RPMI8226 (cell line): ENCODE data around the gene CPSF2.

Experiments
- DNase-seq: peaks from one replicate; pipeline ENCODE4 v3.0.0-alpha.2; 2015

The CPSF2 gene

DNA sequence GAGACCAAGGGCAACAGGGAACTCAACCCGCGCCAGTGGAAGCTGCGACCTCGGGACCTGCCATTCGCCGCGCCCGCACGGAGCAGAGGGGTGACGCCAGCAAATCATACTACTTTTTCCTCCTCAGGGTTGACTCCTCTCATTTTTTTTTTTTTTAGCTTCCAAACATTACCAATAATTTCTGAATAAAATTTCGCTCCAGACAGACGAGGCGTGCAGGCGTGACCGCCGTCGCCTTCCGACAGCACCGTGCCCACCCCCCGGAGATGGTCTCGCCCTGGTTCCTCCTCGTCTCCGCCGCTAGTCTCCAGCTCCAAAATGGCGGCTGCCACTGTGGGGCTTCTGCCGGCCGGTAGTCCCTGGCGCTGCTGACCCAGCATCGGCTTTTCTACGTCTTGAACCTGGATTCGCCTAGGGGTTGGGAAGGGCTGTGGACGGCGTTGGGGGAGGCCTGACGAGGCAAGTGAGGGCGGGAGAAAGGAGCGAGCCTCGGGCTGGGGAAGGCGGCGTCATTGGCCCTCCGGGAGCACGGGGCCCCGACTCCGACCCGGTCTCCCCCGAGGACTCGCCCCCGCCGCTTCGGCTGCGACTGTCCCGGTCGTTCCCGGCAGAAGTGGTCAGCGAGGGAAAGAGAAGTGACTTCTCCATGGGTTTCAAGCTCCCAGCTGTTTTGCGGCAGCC is at the start of gene CPSF2, which contains the start of gene NDUFB1:
Gene CPSF2 (plus strand): TSS at position 300 of the 681 bp plus-strand sequence. CDS start 9,016 bp downstream, outside the sequence.
Gene NDUFB1 (minus strand): TSS at position 37 of the 681 bp plus-strand sequence. CDS start 4,069 bp downstream, outside the sequence.
- DNase-seq: peak; percentile 81

GRCh38 chr14:92074555-92074954 is 47.2 kb upstream of the CPSF2 start:
- DNase-seq: no peak

DNA sequence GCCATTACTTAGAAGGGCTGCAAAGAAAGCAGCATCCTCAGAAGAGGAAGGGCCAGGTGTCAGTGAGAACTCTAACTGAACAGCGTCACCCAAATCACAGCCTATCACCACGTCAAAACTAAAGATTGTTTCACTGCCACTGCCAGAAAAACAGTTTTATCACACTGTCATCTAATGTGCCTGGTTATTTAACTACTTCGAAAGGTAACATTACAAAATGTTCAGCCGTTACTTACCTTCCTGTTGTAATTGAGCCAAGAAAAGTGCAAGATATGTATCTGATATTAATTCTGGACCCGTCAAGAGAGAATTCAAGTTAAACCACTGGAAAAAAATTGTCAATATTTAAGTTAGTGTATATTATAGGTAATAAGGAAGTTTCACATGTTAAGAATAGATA is 33.3 kb upstream of the CPSF2 start:
- no peak for DNase-seq

DNA sequence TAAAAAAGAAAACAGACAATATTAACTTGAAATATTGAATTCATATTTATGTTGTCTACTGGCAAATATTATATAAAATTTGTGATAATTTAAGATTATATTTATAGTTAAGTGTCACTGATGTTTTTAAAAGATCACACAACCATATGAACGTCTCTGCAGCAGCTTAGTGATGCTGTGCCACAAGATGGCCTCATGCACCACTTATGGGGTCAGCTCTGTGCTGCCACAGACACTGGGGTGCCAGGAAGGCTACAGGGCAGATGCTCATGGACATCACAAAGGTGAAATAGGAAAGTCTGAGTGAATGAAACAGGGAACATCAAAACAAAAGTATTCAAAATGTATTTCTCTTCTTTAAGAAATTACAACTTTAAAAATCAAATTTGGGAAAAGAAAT is 28.4 kb upstream of the CPSF2 start:
- DNase-seq: no peak

DNA sequence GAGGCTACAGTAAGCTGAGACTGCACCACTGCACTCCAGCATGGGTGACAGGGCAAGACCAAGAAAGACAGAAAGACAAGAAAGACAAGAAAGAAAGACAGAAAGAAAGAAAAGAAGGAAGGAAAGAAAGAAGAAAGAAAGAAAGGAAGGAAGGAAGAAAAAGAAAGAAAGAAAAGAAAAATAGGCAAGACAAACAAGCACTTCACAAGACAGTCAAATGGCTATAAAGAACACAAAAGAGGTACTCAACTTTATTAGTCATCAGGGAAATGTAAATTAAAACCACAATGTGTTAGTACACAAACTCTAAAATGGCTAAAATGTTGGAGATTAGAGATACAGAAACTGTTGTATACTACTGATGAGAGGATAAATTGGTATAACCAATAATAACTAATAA is 22.0 kb upstream of the CPSF2 start:
- no peak for DNase-seq

DNA sequence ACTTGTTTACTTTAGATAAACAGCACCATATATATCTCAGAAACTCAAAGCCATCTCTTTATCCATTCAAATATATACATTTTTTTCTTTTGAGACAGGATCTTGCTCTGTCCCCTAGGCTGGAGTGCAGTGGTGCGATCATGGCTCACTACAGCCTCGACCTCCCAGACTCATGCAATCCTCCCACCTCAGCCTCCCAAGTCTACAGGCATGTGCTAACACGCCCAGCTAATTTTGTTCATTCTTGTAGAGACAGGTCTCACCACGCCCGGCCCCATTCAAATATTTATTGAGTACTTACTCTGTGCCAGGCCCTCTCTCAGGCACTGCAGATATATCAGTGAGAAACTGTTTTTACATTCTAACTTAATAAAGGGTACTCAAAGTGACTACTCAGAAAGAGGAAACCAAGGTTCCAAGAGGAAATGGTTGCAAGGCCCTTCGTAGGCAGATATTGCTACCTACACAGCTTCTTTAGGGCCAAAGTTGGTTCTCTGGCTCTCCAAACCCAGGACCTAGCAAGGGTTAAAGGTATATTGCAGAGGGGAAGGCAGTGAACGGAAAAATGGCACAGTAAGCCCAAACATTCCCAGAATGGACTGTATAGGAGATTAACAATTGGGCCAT is 18.3 kb upstream of the CPSF2 start:
- DNase-seq: no peak

GRCh38 chr14:92105073-92105892 is 16.5 kb upstream of the CPSF2 start:
- DNase-seq: no peak

- DNase-seq: peak; percentile 15
Observed at GRCh38 chr14:92105893-92106142, 16.0 kb upstream of the CPSF2 start.

- DNase-seq: peak; percentile 96
Observed at GRCh38 chr14:92106143-92106926, 15.4 kb upstream of the CPSF2 start, which contains the start of gene ATXN3. Gene ATXN3, minus strand, starts transcription at chr14:92106582. Its CDS starts 30 bp downstream, at chr14:92106552.

GRCh38 chr14:92108345-92109254 is 13.2 kb upstream of the CPSF2 start:
- DNase-seq: no peak

GRCh38 chr14:92109490-92109889 is 12.3 kb upstream of the CPSF2 start:
- DNase-seq: no peak

- peak; percentile 12 for DNase-seq
Observed at GRCh38 chr14:92121207-92121669, 531 bp upstream of the CPSF2 start.

GRCh38 chr14:92122351-92122677 is 545 bp downstream of the CPSF2 start:
- peak; percentile 23 for DNase-seq

DNA sequence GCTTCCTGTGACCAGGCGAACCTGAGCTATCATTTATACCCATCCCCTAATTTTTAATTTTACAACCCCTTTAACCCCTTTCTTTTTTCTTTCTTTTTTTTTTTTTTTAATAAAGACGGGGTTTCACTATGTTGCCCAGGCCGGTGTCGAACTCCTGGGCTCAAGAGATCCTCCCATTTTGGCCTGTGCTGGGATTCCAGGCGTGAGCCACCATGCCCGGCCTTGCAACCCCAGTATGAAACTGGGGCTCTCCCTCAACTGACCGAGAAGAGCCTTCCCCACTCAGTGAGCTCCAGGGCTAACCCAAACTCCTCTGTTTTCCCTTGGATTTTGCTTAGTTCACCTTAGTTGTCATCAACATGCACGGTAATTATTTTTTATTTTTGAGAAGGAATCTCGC is 992 bp downstream of the CPSF2 start:
- no peak for DNase-seq

DNA sequence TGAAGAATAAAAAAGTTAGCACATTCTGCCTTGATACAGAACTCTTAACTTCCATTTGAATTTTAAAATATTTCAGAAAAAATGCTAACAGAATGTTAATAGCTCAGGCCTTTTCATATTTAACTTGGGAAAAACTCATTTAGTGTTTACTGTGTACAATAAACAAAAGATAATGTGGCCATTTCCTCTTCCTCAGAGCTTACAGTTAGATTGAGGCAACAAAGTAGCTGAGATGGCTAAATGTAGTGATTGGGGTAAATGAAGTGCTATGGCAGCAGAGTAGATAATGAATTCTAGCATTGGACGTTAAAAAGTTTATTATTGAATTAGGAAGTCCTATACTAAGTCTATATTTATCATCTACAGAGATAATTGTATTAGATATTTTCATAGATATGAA is 12.7 kb downstream of the CPSF2 start:
- no peak for DNase-seq

DNA sequence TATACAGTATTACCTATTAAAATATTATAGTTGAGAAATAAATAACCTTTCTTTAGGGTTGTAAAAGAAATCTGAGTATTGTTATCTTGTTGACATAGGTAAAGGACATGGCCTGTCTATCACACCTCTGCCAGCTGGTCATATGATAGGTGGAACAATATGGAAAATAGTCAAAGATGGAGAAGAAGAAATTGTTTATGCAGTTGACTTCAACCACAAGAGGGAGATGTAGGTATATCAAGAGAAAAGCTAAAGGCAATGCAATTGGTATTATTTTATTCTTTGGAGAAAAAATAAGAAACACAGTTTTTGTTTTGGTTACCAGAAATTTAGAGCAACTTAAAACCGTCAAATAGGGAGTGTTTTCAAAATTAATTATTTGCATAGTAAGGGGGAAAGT is 13.5 kb downstream of the CPSF2 start:
- no peak for DNase-seq

- DNase-seq: no peak
Observed at GRCh38 chr14:92143309-92143708, 21.5 kb downstream of the CPSF2 start.

GRCh38 chr14:92143962-92144361 is 22.2 kb downstream of the CPSF2 start:
- no peak for DNase-seq

DNA sequence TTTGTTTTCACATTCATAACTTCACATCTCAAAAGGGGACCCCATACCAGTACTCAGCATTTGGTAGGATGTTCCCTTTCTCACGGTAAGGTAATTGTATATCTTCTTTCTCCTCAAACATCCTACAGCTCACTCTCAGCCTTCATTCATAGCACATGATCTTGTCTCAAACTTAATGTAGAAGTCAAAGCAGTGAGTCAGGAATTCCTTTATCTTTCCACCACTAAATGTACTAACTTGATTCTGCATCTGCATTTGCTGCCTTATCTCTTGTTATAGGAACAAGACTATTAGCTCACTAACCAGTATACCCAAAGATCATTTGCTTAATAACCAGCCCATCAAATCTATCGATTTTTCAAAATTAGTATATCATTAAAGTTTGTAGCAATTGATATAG is 22.9 kb downstream of the CPSF2 start:
- no peak for DNase-seq

GRCh38 chr14:92153581-92153980 is 31.8 kb downstream of the CPSF2 start:
- DNase-seq: no peak

- DNase-seq: no peak
Observed at GRCh38 chr14:92154283-92154942, 32.6 kb downstream of the CPSF2 start.
